ENCODE measurements around the gene PNMA6E.

- TF ChIP-seq POLR2A (IDR thresholded peaks at IDR 0.05) (no peak), CTCF (IDR thresholded peaks at IDR 0.05) (no peak)
Measured at GRCh38 chrX:153388722-153389459, 12.3 kb downstream of the PNMA6E start.

Measured in adrenal gland (tissue), 5 donors.